ENCODE measurements around the gene CCDC187. TPM values are rescaled to one million over a fixed set of nuclear protein-coding genes. Genes with fewer than 3 reads are reported as not detected.
A peak's percentile ranks its signal among the peaks of the same experiment; 100 is the strongest.

CCDC187 gene
- total and polyA plus RNA-seq, 5 experiments from 2014 or later, result not detected

DNA sequence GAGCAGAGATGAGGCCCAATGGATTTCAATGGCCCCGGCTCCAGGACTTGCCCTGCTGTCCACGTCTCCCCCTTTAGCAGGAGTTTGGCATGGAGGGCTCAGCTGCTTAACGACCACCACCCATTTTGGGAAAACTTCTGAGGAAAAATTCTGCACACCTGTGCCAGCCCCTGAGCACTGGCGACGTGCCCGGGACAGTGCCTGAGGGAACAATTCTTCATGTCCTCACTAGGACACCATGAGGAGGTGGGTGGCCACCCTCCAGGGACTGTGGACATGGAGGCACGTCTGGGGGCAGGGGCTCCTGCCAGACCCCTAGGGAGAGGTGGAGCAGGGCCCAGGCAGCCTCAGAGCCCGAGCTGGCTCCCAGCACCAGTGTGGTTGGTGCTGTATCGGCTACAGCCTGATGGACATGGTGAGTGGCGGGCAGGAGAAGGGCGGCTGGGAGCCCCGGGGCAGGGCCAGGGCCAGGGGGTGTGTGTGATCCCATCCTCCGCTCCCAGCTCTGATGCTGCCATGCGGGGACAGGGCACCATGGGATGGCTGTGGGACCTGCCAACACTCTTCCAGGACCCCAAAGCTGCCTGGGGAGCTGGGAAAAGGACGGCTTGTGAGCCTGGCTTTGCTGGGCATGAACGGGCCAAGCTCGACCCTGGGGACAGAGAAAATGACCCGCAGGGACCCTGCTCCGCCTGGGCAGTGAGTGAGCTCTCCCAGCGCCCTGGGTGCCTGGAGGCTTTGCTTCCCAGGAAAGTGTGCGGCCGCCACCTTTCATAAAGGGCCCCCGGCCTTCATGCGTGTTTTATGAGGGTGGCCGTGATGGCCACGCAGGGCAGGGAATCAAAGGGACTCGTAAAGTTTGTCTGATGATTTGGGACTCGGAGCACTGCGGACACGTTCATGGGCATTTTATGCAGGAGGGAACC is 54.7 kb downstream of the CCDC187 start:
- peak in 1 of 10 donors; percentile 58 for DNase-seq
- Mint-ChIP-seq H3K27me3 (no peaks in the 10 kb centered on the region), H3K27ac (peak overlapping the region in 1 of 10 donors; percentile 37), H3K36me3 (no peaks in the 10 kb centered on the region), H3K4me1 (peaks cover 8 to 17% (median 14%) of the 10 kb centered on the region in 4 donors), H3K4me3 (no peak overlapping the region), H3K9me3 (no peaks in the 10 kb centered on the region)
- POLR2A ChIA-PET, result no interaction called here
- ATAC-seq, result no peak

DNA sequence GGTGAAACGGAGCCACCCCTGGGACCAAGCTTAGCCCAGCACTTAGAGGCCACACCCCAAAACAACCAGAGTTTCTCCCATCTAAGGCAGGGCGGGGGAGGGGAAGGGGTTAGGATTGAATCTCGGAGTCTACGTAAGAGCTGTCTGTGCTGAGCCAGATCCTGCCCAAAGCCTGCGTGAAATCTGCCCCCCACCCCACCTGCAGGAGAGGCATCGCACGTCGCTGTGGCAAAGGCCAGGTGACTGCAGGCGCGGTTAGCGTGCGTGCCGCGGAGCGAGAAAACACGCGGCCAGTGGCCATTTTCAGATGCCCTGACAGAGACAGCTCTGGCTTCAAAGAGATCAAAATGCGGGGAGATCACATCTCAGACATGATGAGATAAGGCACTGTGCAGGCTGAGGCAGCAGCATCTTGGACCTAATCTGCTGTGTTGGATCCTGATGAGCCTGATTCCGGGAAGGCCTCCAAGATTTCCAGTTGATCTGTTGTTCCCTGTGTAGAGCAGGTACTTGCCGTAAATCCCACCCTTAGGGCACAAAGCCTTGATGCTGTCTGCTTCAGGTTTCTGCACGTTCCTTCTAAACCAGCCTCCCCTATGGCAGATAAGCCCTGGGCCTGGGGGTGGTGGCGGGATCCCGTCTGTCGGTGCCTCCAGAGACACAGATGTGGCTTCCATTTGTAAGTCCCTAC is 55.8 kb downstream of the CCDC187 start:
- Mint-ChIP-seq H3K27ac (no peak overlapping the region), H3K36me3 (no peaks in the 10 kb centered on the region), H3K27me3 (no peaks in the 10 kb centered on the region), H3K4me1 (peaks cover 16 to 28% (median 25%) of the 10 kb centered on the region in 4 donors), H3K9me3 (no peaks in the 10 kb centered on the region), H3K4me3 (no peak overlapping the region)
- DNase-seq (no peak), ATAC-seq (no peak)
- POLR2A ChIA-PET, result interaction anchor here (3.7 kb wide), 1 partner anchor 19 kb away, joined by 11 read pairs; no protein-coding TSS in a partner anchor

DNA sequence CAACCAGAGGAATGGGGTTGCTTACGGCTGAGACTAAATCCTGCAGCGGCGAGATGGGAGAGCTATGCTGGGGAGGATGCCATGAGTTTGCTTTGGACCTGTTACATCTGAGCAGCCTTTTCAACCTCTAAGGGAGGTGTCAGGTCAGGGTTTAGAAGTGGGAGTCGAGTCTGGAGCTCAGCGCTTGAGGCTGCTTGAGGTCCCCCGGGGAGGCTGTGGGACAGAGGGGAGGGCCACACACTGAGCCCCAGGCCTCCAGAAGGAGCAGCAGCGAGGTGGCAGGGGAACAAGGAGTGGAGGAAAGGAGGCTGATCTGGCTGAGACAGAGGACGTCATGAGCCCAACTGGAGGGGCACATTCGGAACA is 56.4 kb downstream of the CCDC187 start:
- DNase-seq, result no peak
- Mint-ChIP-seq H3K27ac (peak overlapping the region in 3 of 10 donors; percentile 9 to 46 (median 29)), H3K9me3 (no peaks in the 10 kb centered on the region), H3K27me3 (no peaks in the 10 kb centered on the region), H3K36me3 (no peaks in the 10 kb centered on the region), H3K4me1 (peaks cover 21 to 34% (median 30%) of the 10 kb centered on the region in 4 donors), H3K4me3 (peak overlapping the region in 1 of 10 donors; percentile 29)
- ATAC-seq, result no peak
- POLR2A ChIA-PET, result interaction anchor here (3.7 kb wide), 1 partner anchor 20 kb away, joined by 11 read pairs; no protein-coding TSS in a partner anchor

DNA sequence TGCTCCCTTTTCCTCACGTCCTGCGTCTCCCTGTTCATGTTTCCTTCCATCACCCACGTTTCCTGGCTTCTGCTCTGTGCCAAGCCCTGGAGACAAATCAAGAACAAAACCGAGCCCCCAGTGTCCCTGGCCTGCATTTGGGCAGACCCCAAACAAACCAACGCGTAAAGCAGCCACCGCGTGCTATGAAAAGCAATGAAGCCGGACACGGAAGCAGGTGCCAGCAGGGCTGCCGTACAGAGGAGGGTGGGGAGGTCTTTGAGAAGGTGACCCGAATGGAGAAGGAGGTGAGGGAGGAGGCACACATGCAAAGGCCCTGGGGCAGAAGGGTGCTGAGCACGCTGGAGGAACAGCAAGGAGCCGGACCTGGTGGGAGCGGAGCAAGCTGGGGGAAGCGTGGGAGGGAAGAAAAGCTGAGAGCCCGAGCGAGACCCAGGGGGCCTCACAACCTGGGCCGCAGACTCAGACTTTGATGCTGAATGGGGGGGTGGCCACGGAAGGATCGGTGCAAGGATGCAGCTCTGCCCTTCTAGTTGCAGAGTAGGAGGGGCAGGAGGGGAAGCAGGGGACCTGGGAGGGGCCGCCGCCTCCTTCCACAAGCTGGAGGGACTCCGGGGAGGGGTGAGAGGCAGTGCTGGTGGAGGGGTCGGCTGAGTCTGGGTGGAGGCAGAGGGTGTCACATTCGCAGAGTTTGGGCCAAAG is 56.9 kb downstream of the CCDC187 start:
- no peak for ATAC-seq
- H3K9me3 Mint-ChIP-seq, result no peaks in the 10 kb centered on the region
- no peaks in the 10 kb centered on the region for H3K36me3 Mint-ChIP-seq
- H3K27me3 Mint-ChIP-seq, result no peaks in the 10 kb centered on the region
- H3K27ac Mint-ChIP-seq, result peak overlapping the region in 4 of 10 donors; percentile 9 to 56 (median 44)
- DNase-seq, result no peak
- POLR2A ChIA-PET, result interaction anchor here (2.1 to 3.7 kb wide), 2 partner anchors 20 to 286 kb away, joined by 7 to 11 read pairs; partner anchors contain the start of gene UBAC1
- H3K4me3 Mint-ChIP-seq, result peak overlapping the region in 3 of 10 donors; percentile 2 to 42 (median 37)
- H3K4me1 Mint-ChIP-seq, result peaks cover 21 to 39% (median 34%) of the 10 kb centered on the region in 4 donors

DNA sequence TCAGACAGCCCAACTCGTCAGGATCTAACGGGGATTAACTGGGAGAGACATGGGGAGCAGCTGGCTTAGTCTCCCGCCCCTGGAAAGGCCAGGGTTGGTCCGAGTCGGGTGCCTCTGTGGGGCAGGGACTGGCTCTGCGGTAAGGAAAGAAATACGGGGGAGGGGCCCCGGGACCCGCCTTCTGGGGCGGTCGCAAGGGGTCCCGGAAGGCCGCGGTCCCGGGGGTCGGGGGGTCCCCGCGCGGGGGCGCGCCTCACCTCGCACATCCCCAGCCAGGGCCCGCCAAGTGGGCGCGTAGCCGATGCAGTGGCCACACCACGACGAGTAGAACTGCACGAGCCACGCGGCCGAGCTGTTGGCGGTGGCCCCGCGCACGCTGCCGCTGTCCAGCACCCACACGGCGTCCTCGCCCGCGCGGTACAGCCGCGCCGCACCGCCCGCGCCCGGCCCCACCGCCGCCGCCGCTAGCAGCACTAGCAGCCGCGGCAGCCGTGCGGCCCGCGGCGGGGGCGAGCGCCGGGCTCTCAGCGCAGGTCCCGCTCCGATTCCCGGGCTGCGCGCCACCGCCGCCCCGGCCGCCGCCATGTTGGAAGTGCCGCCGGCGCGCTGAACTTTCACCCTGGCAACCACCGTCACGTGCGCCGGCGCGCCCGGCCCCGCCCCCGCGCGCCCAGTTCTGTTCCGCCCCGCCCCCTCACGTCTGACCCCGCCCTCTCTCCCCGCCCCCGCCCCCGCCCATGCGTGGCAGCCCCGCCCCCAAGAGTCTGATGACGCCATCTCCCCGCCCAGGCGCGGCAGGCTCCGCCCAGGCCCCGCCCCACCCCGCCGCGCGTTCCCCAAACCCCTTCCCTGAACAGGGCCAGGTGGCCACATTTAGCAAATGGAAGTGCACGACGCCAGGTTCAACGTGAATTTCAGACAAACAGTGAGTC is 58.4 kb downstream of the CCDC187 start, which contains the start of gene QSOX2:
Gene QSOX2, minus strand, starts transcription at position 594 of the 932 bp plus-strand sequence. Its CDS starts 9 bp downstream, at position 585.
- ATAC-seq (peak; percentile 75 to 76), DNase-seq (peak; percentile 74 to 90 (median 85))
- Mint-ChIP-seq H3K27me3 (no peaks in the 10 kb centered on the region), H3K4me1 (peaks cover 23 to 54% (median 47%) of the 10 kb centered on the region in 4 donors), H3K27ac (peak within 1 kb of the TSS; percentile 85 to 95 (median 90)), H3K4me3 (peak within 1 kb of the TSS; percentile 90 to 99 (median 94)), H3K36me3 (peaks cover 0 to 3% (median 0%) of the 10 kb centered on the region in 3 donors), H3K9me3 (no peaks in the 10 kb centered on the region)
- POLR2A ChIA-PET, result interaction anchor here (1.4 to 3.7 kb wide), 3 partner anchors 17 to 284 kb away, joined by 5 to 11 read pairs (median 7); partner anchors contain the start of gene UBAC1

DNA sequence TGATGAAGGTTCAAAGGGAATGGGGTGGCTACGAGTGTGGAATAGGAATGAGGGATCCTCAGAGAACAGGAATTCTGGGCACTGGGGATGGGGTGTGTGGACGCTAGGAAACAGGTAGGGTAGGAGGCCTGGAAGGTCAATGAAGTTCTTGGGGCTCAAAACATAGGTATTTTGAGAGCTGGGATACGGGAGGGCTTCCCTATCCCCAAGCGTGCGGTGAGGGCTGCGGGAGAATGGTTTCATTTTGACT is 59.0 kb downstream of the CCDC187 start:
- Mint-ChIP-seq H3K4me3 (peak overlapping the region; percentile 90 to 99 (median 94)), H3K36me3 (peaks cover 0 to 3% (median 0%) of the 10 kb centered on the region in 3 donors), H3K27me3 (no peaks in the 10 kb centered on the region), H3K9me3 (no peaks in the 10 kb centered on the region), H3K27ac (peak overlapping the region; percentile 85 to 95 (median 90)), H3K4me1 (peaks cover 23 to 58% (median 47%) of the 10 kb centered on the region in 4 donors)
- ATAC-seq (no peak), DNase-seq (no peak)
- POLR2A ChIA-PET, result interaction anchor here (1.4 to 3.7 kb wide), 3 partner anchors 18 to 284 kb away, joined by 5 to 11 read pairs (median 7); partner anchors contain the start of gene UBAC1

DNA sequence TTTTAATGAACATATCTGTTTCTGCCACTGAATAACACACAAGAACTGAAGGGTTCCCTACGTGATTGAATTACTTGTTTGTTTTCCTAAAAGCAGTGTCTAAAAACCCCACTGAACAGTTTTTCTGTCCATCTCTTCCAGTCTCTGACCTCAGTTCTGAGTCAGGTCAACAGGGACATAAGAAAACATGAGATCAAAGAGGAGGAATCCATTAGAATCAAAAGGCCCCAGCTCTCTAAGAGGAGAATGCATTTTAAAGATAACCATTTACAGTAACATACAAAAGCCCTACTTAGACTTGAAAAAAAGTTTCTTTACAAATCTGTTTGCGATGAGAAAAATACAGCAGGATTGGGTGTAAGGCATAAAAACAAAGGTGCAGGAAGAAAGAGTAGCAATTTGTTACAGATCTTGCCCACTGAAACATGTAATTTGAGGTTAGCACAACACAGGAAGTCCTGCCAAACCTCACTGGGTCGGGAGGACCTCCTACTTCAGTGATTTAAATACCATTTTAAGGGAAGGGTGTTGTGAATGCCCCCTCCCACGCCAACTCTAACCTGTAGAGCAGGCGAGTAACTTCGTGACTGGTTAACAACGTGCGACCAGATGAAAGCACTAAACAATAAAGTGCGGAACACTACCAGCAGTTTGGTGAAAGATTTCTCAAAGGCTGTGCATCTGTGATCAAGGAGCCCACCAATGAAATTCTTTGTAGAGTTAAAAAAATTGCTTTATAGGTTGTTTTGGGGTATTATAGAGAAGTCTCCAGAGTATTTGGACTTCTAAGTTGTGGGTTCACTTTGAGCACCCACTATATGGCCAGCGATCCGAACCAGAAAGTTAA is 59.5 kb downstream of the CCDC187 start:
- peaks cover 24 to 64% (median 52%) of the 10 kb centered on the region in 4 donors for H3K4me1 Mint-ChIP-seq
- H3K27ac Mint-ChIP-seq, result peak overlapping the region; percentile 85 to 95 (median 90)

DNA sequence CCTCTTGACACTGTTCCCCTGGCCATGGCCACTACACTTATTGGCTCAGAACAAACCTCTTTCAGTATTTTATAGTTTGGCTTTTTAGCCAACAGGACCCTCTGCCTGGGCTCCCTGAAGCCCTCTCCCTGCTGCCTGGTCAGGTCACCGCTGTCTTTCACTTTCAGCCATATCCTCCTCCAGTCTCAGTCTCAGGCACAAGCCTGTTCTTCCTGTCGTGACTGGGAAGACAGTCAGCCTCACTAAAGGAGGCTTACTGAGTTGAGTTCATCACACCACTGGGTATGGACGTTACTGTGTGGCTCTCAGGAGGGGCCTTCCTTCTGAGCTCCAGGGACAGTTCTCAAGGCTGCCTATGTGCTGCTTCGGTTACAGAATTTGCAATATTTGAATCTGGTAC is 60.3 kb downstream of the CCDC187 start:
- Mint-ChIP-seq H3K36me3 (peaks cover 0 to 3% (median 0%) of the 10 kb centered on the region in 3 donors), H3K27me3 (no peaks in the 10 kb centered on the region), H3K27ac (peak overlapping the region; percentile 85 to 95 (median 90)), H3K4me1 (peaks cover 27 to 69% (median 55%) of the 10 kb centered on the region in 4 donors), H3K4me3 (peak overlapping the region; percentile 90 to 99 (median 94)), H3K9me3 (no peaks in the 10 kb centered on the region)
- ATAC-seq (no peak), DNase-seq (no peak)
- POLR2A ChIA-PET, result interaction anchor here (1.5 to 1.6 kb wide), 2 partner anchors 24 to 120 kb away, joined by 3 to 6 read pairs; partner anchors contain the start of gene DNLZ

More for the DNA sequence above, 59.5 kb downstream of the CCDC187 start:
- ATAC-seq, result peak; percentile 41 to 64
- H3K36me3 Mint-ChIP-seq, result peaks cover 0 to 3% (median 0%) of the 10 kb centered on the region in 3 donors
- POLR2A ChIA-PET, result interaction anchor here (1.4 to 3.7 kb wide), 4 partner anchors 18 to 283 kb away, joined by 3 to 11 read pairs (median 6); partner anchors contain the start of genes DNLZ and UBAC1
- H3K27me3 Mint-ChIP-seq, result no peaks in the 10 kb centered on the region
- H3K4me3 Mint-ChIP-seq, result peak overlapping the region; percentile 90 to 99 (median 94)
- H3K9me3 Mint-ChIP-seq, result no peaks in the 10 kb centered on the region
- peak in 9 of 10 donors; percentile 23 to 74 (median 49) for DNase-seq

DNA sequence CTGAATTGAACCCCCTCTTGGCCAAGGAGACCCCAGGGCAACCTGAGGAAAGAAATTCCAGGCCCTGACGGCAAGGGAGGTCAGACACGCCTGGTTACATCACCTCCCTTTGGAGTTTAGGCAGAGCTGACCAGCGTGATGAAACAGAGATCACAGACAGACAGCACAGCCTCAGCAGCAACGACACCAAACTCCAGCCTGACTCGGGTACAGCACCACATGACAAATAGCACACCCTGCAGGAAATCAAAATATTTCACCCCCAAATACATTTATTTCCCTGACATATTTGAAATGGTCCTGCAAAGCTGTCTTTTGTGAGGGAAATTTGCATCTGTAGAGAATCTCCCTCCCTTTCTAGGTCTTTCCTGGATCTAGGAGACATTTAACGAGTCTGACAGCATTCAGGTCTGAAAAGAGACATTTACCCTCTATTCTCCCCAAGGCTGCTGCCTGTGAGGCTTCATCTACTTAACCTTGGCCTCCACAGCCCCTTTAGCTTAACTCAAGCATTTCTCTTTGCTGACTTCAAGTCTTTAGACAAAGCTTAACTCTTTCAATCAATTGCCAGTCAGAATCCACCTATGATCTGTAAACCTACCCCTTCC is 60.9 kb downstream of the CCDC187 start:
- Mint-ChIP-seq H3K27me3 (no peaks in the 10 kb centered on the region), H3K4me1 (peaks cover 27 to 76% (median 58%) of the 10 kb centered on the region in 4 donors)
- ATAC-seq, result no peak

DNA sequence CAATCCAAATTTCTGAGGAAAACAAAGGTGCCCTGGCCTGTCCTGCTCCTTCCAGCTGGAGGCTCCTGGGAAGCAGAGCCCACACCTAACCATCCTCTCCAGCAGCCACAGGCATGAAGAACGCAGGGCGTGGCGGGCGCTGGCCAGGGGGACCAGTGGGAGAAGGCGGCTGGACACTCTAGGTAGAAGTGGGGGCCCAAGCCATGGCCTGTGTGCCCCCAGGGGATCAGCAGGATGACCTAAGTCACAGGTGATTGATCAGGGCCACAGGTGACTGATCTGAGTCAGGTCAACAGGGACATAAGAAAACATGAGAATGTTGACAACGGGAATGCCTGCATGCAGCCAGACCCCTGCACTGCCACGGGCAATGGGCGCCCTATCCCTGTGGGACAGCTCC is 61.6 kb downstream of the CCDC187 start:
- H3K36me3 Mint-ChIP-seq, result peaks cover 0 to 3% (median 0%) of the 10 kb centered on the region in 3 donors
- no peaks in the 10 kb centered on the region for H3K9me3 Mint-ChIP-seq
- no peak for DNase-seq
- peak overlapping the region in 2 of 10 donors; percentile 17 to 48 for H3K27ac Mint-ChIP-seq
- H3K4me3 Mint-ChIP-seq, result no peak overlapping the region
- no peaks in the 10 kb centered on the region for H3K27me3 Mint-ChIP-seq
- ATAC-seq, result no peak
- POLR2A ChIA-PET, result interaction anchor here (1.6 kb wide), 1 partner anchor 25 kb away, joined by 6 read pairs; no protein-coding TSS in a partner anchor
- peaks cover 27 to 80% (median 59%) of the 10 kb centered on the region in 4 donors for H3K4me1 Mint-ChIP-seq

More for the DNA sequence above, 60.9 kb downstream of the CCDC187 start:
- Mint-ChIP-seq H3K9me3 (no peaks in the 10 kb centered on the region), H3K27ac (peak overlapping the region; percentile 82 to 95 (median 90)), H3K4me3 (peak overlapping the region in 9 of 10 donors; percentile 22 to 99 (median 94)), H3K36me3 (peaks cover 0 to 3% (median 0%) of the 10 kb centered on the region in 3 donors)
- POLR2A ChIA-PET, result interaction anchor here (1.5 to 1.6 kb wide), 2 partner anchors 24 to 121 kb away, joined by 3 to 6 read pairs; partner anchors contain the start of gene DNLZ
- DNase-seq, result peak in 1 of 10 donors; percentile 25

Data from naive thymus-derived CD8-positive, alpha-beta T cell (primary cell).